Peyer's patch (tissue), 4 donors: ENCODE measurements around the gene PXK. TPM values are rescaled to one million over a fixed set of nuclear protein-coding genes. Genes with fewer than 3 reads are reported as not detected.
"Not testable (repeated sequence)": the region's sequence is repeated elsewhere in the genome, so short reads cannot be mapped to it uniquely, and the experiment has no call there.

Experiments
- DNase-seq, 3 donors: peaks; one replicate each; pipeline ENCODE4 v3.0.0-alpha.2; 2017 to 2019
- H3K27ac ChIP-seq, 4 donors: fragments of 200-600 bp; sonication (generic); one replicate each; pipeline ENCODE4 v1.5.1; 2016 to 2019
- H3K27me3 ChIP-seq, 2 donors: fragments of 200-600 bp; sonication (generic); one replicate each; pipeline ENCODE4 v1.5.1; 2019
- H3K36me3 ChIP-seq, 3 donors: fragments of 200-600 bp; sonication (generic); one replicate each; pipeline ENCODE4 v1.5.1; 2016 to 2019
- H3K4me1 ChIP-seq, 4 donors: fragments of 200-600 bp; sonication (generic); one replicate each; pipeline ENCODE4 v1.5.1; 2016 to 2019
- H3K4me3 ChIP-seq, 4 donors: fragments of 200-600 bp; sonication (generic); 1 replicate in 3 of 4; 2 replicates in 1 of 4; pipeline ENCODE4 v1.5.1; 2016 to 2019; ENCODE audit warnings: mild to moderate bottlenecking in 1 of 4
- H3K9me3 ChIP-seq, 4 donors: fragments of 200-600 bp; sonication (generic); one replicate each; pipeline ENCODE4 v1.5.1; 2016 to 2019; ENCODE audit warnings: mild to moderate bottlenecking in 1 of 4
- CTCF ChIP-seq, 6 experiments: fragments of 450-650 bp in 4 of 6; fragments of 200-600 bp in 2 of 6; sonication (generic) in 1 of 6; IDR thresholded peaks; one replicate each; pipeline ENCODE4 v1.5.1; 2017 to 2019; ENCODE audit warnings: antibody characterized with exemption in 6 of 6, mild to moderate bottlenecking in 3 of 6, moderate library complexity in 1 of 6
- POLR2A ChIP-seq, 2 donors: fragments of 450-650 bp; IDR thresholded peaks; one replicate each; pipeline ENCODE4 v1.5.1; 2017; ENCODE audit warnings: antibody characterized with exemption in 2 of 2, mild to moderate bottlenecking in 2 of 2, moderate library complexity in 2 of 2
- total RNA-seq, 4 donors: library from RNA; depleted of rRNA; stranded (reverse); fragments of >200 nt; gene quantifications; one replicate each; pipeline ENCODE4 v1.1.0, GENCODE V29; 2016

The PXK gene
- total RNA-seq, 4 donors from 2014 or later = 15.3 to 73.4 (median 28.4) TPM

GRCh38 chr3:58434168-58434504 lies 101.4 kb downstream of the PXK start:
- H3K36me3 ChIP-seq = peaks cover 0 to 29% (median 5%) of the 10 kb centered on the region in 3 donors
- H3K4me1 ChIP-seq = peaks cover 5 to 10% (median 8%) of the 10 kb centered on the region in 4 donors
- no peaks in the 10 kb centered on the region for H3K27me3 ChIP-seq
- TF ChIP-seq POLR2A (IDR thresholded peaks at IDR 0.05) = no peak
- TF ChIP-seq CTCF (IDR thresholded peaks at IDR 0.05) = no peak
- H3K27ac ChIP-seq = peak overlapping the region; percentile 91 to 94 (median 94)
- H3K4me3 ChIP-seq = peak overlapping the region; percentile 76 to 91 (median 86)
- no peak for DNase-seq
- H3K9me3 ChIP-seq = no peaks in the 10 kb centered on the region

DNA sequence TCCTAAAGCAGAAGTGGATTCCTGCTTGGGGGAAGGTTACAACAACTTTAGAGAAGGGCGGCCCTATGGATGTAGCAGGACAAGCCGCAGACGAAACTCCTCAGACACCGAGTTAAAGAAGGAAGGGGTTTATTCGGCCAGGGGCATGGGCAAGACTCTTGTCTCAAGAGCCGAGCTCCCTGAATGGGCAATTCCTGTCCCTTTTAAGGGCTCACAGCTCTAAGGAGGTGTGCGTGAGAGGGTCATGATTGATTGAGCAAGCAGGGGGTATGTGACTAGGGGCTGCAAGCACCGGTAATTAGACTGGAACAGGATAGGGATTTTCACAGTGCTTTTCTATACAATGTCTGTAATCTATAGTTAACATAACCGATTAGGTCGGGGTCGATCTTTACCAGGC lies 101.8 kb downstream of the PXK start:
- H3K27me3 ChIP-seq = no peaks in the 10 kb centered on the region
- no peaks in the 10 kb centered on the region for H3K9me3 ChIP-seq
- H3K4me3 ChIP-seq = no peak overlapping the region
- peak overlapping the region in 3 of 4 donors; percentile 91 to 94 (median 94) for H3K27ac ChIP-seq
- peaks cover 5 to 10% (median 8%) of the 10 kb centered on the region in 4 donors for H3K4me1 ChIP-seq
- peaks cover 0 to 26% (median 5%) of the 10 kb centered on the region in 3 donors for H3K36me3 ChIP-seq
- TF ChIP-seq POLR2A (IDR thresholded peaks at IDR 0.05) (no peak), CTCF (IDR thresholded peaks at IDR 0.05) (no peak)
- no peak for DNase-seq

- no peaks in the 10 kb centered on the region for H3K9me3 ChIP-seq
- no peaks in the 10 kb centered on the region for H3K27me3 ChIP-seq
- peak overlapping the region in 3 of 4 donors; percentile 25 to 91 (median 40) for H3K27ac ChIP-seq
- TF ChIP-seq POLR2A (IDR thresholded peaks at IDR 0.05) = no peak
- no peak for TF ChIP-seq CTCF (IDR thresholded peaks at IDR 0.05)
- DNase-seq = no peak
- no peak overlapping the region for H3K4me3 ChIP-seq
- peaks cover 0 to 21% (median 5%) of the 10 kb centered on the region in 3 donors for H3K36me3 ChIP-seq
- peaks cover 5 to 10% (median 8%) of the 10 kb centered on the region in 4 donors for H3K4me1 ChIP-seq
These were observed 102.3 kb downstream of the PXK start for GRCh38 chr3:58434990-58435389.

DNA sequence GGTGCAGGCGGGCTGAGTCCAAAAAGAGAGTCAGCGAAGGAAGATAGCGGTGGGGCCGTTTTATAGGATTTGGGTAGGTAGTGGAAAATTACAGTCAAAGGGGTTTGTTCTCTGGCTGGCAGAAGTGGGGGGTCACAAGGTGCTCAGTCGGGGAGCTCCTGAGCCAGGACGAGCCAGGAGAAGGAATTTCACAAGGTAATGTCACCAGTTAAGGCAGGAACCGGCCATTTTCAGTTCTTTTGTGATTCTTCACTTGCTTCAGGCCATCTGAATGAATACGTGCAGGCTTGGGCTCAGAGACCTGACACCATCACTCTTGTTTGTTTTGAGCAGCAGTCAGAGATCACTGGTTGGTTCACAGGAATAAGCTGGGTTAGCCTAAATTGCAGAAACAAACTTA lies 104.6 kb downstream of the PXK start:
- not testable (repeated sequence) for H3K4me1 ChIP-seq, H3K4me3 ChIP-seq, DNase-seq, H3K36me3 ChIP-seq, H3K9me3 ChIP-seq, H3K27me3 ChIP-seq, H3K27ac ChIP-seq

DNA sequence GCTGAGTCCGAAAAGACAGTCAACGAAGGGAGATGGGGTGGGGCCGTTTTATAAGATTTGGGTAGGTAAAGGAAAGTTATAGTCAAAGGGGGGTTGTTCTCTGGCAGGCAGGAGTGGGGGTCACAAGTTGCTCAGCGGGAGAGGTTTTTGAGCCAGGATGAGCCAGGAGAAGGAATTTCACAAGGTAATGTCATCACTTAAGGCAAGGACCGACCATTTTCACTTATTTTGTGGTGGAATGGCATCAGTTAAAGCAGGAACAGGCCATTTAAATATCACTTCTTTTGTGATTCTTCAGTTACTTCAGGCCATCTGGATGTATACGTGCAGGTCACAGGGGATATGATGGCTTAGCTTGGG lies 108.3 kb downstream of the PXK start:
- H3K27ac ChIP-seq, DNase-seq, H3K36me3 ChIP-seq, H3K27me3 ChIP-seq, H3K4me3 ChIP-seq, H3K4me1 ChIP-seq, H3K9me3 ChIP-seq: not testable (repeated sequence)

DNA sequence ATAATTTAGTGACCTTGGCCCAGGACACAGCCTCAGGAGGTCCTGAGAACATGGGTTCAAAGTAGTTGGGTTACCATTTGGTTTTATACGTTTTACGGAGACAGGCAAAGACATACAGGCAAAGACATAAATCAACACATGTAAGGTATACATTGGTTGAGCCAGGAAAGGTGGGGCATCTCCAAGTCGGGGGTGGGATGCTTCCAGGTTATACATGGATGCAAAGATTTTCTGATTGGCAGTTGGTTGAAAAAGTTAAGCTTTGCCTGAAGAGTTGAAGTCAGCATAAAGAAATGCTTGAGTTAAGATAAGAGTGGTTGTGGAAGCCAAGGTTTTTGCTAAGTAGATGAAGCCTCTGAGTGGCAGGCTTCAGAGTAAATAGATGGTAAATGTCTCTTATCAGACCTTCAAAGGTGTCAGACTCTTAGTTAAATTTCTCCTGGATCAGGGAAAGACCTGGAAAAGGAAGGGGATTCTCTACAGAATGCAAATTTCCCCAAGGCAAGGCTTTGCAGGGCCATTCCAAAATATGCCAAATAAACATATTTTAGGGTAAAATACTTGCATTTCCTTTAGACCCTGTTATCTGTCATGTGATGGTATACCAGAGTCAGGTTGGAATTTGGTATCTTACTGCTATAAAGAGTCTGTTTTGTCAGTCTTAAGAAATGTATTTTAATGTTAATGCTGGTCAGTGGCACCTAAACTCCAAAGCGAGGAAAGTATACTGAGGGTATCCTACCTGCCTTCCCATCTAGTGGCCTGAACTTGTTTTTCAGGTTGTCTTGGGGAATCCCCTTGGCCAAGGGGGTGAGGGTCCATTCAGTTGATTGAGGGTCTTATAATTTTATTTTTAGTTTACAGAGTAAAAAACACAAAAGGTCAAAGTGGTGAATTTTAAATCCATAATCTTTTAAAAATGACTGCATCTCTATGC lies 109.1 kb downstream of the PXK start:
- Histone ChIP-seq H3K27me3 (no peaks in the 10 kb centered on the region), H3K4me3 (no peak overlapping the region), H3K27ac (no peak overlapping the region), H3K4me1 (no peaks in the 10 kb centered on the region), H3K36me3 (no peaks in the 10 kb centered on the region), H3K9me3 (no peaks in the 10 kb centered on the region)
- TF ChIP-seq CTCF (IDR thresholded peaks at IDR 0.05) (no peak), POLR2A (IDR thresholded peaks at IDR 0.05) (no peak)
- DNase-seq = no peak
